Upper lobe of left lung (tissue), 4 donors: ENCODE data around the gene DENND4C.

Source experiments
- POLR2A ChIP-seq, 4 donors: fragments of 450-650 bp; IDR thresholded peaks; one replicate each; pipeline ENCODE4 v1.5.1; 2016 to 2017; ENCODE audit warnings: antibody characterized with exemption in 4 of 4, mild to moderate bottlenecking in 2 of 4
- POLR2AphosphoS5 ChIP-seq, 2 donors: sonication (generic); formaldehyde crosslinking; IDR thresholded peaks; one replicate each; pipeline ENCODE4 v1.5.1; 2017; ENCODE audit warnings: antibody characterized with exemption in 2 of 2
- TF ChIP-seq, protein P1 (sequence below), 6 experiments: fragments of 450-650 bp in 4 of 6; fragments of 200-600 bp in 2 of 6; sonication (generic) in 2 of 6; IDR thresholded peaks; one replicate each; pipeline ENCODE4 v1.5.1; 2016 to 2019; ENCODE audit warnings: antibody characterized with exemption in 6 of 6

DNA sequence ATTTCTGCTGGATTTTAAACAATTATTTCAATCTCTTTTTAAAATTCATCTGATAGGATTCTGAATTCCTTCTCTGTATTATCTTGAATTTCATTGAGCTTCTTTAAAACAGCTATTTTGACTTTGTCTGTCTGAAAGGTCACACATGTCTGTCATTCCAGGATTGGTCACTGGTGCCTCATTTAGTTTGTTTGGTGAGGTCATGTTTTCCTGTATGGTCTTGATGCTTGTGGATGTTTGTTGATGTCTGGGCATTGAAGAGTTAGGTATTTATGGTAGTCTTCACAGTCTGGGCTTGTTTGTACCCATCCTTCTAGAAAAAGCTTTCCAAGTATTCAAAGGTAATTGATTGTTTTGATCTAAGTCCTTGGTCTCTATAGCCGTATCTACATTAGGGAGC lies 39.1 kb downstream of the DENND4C start:
- TF ChIP-seq, protein P1, sequence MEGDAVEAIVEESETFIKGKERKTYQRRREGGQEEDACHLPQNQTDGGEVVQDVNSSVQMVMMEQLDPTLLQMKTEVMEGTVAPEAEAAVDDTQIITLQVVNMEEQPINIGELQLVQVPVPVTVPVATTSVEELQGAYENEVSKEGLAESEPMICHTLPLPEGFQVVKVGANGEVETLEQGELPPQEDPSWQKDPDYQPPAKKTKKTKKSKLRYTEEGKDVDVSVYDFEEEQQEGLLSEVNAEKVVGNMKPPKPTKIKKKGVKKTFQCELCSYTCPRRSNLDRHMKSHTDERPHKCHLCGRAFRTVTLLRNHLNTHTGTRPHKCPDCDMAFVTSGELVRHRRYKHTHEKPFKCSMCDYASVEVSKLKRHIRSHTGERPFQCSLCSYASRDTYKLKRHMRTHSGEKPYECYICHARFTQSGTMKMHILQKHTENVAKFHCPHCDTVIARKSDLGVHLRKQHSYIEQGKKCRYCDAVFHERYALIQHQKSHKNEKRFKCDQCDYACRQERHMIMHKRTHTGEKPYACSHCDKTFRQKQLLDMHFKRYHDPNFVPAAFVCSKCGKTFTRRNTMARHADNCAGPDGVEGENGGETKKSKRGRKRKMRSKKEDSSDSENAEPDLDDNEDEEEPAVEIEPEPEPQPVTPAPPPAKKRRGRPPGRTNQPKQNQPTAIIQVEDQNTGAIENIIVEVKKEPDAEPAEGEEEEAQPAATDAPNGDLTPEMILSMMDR (IDR thresholded peaks at IDR 0.05), result no peak
- TF ChIP-seq POLR2A (IDR thresholded peaks at IDR 0.05) (no peak), POLR2AphosphoS5 (IDR thresholded peaks at IDR 0.05) (no peak)
